ENCODE results near the gene PCED1A. TPM values are rescaled to one million over a fixed set of nuclear protein-coding genes. Genes with fewer than 3 reads are reported as not detected.

Gene PCED1A
- total and polyA plus RNA-seq, 2 of the 8 experiments (the other 6 are each of a cell fraction or from before 2014, with no cell fraction given) = 13.4 to 18.9 TPM

- Histone ChIP-seq H3K14ac (ENCODE audit: insufficient read length) (no peak overlapping the region), H2BK15ac (ENCODE audit: low read length) (no peak overlapping the region), H3K9ac (replicated peaks in 1 of 4; ENCODE audit: extremely low read depth in 1 of 4, low read depth in 3 of 4, low read length in 3 of 4) (no peak overlapping the region), H3K23ac (ENCODE audit: insufficient read length) (no peak overlapping the region), H3K18ac (ENCODE audit: extremely low read depth, low read length) (no peak overlapping the region), H3K4me2 (ENCODE audit: insufficient read depth in 1 of 2, low read depth in 2 of 2, low read length in 2 of 2) (no peak overlapping the region), H2BK5ac (ENCODE audit: low read depth, low read length) (no peak overlapping the region), H3K27ac (ENCODE audit: low read depth, low read length) (no peak overlapping the region), H2BK120ac (replicated peaks; ENCODE audit: low read depth, low read length) (no peak overlapping the region), H3K36me3 (ENCODE audit: control insufficient read depth in 2 of 4, insufficient read depth in 4 of 4, low read length in 3 of 4) (peaks cover 11 to 35% (median 20%) of the 10 kb centered on the region in 4 experiments; a peak in 6 of 8 replicates), H4K91ac (replicated peaks; ENCODE audit: insufficient read length, low read length) (no peak overlapping the region), H2BK12ac (ENCODE audit: low read depth, low read length) (no peak overlapping the region), H3K4me1 (replicated peaks in 1 of 4; ENCODE audit: control insufficient read depth in 3 of 4, insufficient read depth in 4 of 4, low read length in 3 of 4) (peaks cover 0 to 21% (median 6%) of the 10 kb centered on the region in 4 experiments; a peak in 6 of 7 replicates), H3K4me3 (ENCODE audit: extremely low read depth in 1 of 4, insufficient read depth in 2 of 4, low read depth in 3 of 4, low read length in 4 of 4) (no peak overlapping the region), H2AK5ac (ENCODE audit: low read depth, low read length) (no peak overlapping the region), H3K79me2 (ENCODE audit: control insufficient read depth in 1 of 2, insufficient read depth in 2 of 2, low read length in 2 of 2) (no peaks in the 10 kb centered on the region), H4K8ac (ENCODE audit: extremely low read depth, insufficient read depth, low read length) (no peak overlapping the region), H2BK20ac (ENCODE audit: low read length) (no peak overlapping the region), H3K56ac (replicated peaks; ENCODE audit: insufficient read length, low read depth, low read length) (no peak overlapping the region), H4K20me1 (replicated peaks in 1 of 2; ENCODE audit: control insufficient read depth in 1 of 2, insufficient read depth in 2 of 2, low read length in 2 of 2) (peaks cover 0 to 12% of the 10 kb centered on the region in 2 experiments), H3K23me2 (ENCODE audit: low read depth, low read length) (peaks cover 13% of the 10 kb centered on the region), H3K4ac (replicated peaks; ENCODE audit: insufficient read length, low read depth, low read length) (no peak overlapping the region), H3K9me3 (ENCODE audit: insufficient read depth in 2 of 2, low read depth in 1 of 2, low read length in 1 of 2) (no peaks in the 10 kb centered on the region), H4K5ac (ENCODE audit: insufficient read length, low read depth, low read length) (no peak overlapping the region), H3K27me3 (replicated peaks in 1 of 4; ENCODE audit: control insufficient read depth in 3 of 4, extremely low read depth in 1 of 4, insufficient read depth in 3 of 4, low read length in 3 of 4) (peaks cover 2 to 16% (median 16%) of the 10 kb centered on the region in 4 experiments), H3K79me1 (ENCODE audit: low read depth, low read length) (no peaks in the 10 kb centered on the region; the same call in 1 of the 2 replicates), H2AFZ (ENCODE audit: low read length) (no peak overlapping the region)
- DNase-seq (ENCODE audit: low read depth in 1 of 2, low spot score in 2 of 2) = no peak
- POLR2A ChIA-PET (ENCODE audit: partially characterized antibody) = no interaction called here
- 87% methylated on average over 15 of the region's 16 CpGs; no CpG with 5 or more reads in 1 of the 2 experiments for WGBS, 2 experiments (ENCODE audit: extremely low coverage in 1 of 2, insufficient coverage in 1 of 2, insufficient read length in 1 of 2, insufficient replicate concordance in 2 of 2, low coverage in 1 of 2, low lambda C conversion rate in 2 of 2, missing lambda C conversion rate in 1 of 2)
- CTCF ChIA-PET (ENCODE audit: partially characterized antibody) = interaction anchor here (0.6 to 2.1 kb wide), 4 partner anchors 17 to 41 kb away, joined by 3 to 4 read pairs (median 4); no protein-coding TSS in a partner anchor
- FAIRE-seq = no peak
- TF ChIP-seq JUN (IDR thresholded peaks at IDR 0.05; ENCODE audit: low read depth, low read length) (no peak), GTF2F1 (IDR thresholded peaks at IDR 0.05; ENCODE audit: borderline replicate concordance, low read depth, low read length) (no peak), SP2 (IDR thresholded peaks at IDR 0.05; ENCODE audit: low read length) (no peak), HDAC6 (IDR thresholded peaks at IDR 0.05; ENCODE audit: low read depth, low read length) (no peak), CBX8 (IDR thresholded peaks at IDR 0.05; ENCODE audit: borderline replicate concordance, low read depth, low read length) (no peak), POLR2AphosphoS5 (IDR thresholded peaks at IDR 0.05; ENCODE audit: low read depth, low read length) (no peak), NANOG (IDR thresholded peaks at IDR 0.05; ENCODE audit: insufficient read depth, low read depth, low read length, poor library complexity, severe bottlenecking) (no peak), KDM1A (IDR thresholded peaks at IDR 0.05; ENCODE audit: borderline replicate concordance, low read length) (no peak), SP1 (IDR thresholded peaks at IDR 0.05; ENCODE audit: low read depth, low read length) (no peak), SP4 (IDR thresholded peaks at IDR 0.05; ENCODE audit: low read length) (no peak), CREB1 (IDR thresholded peaks at IDR 0.05) (no peak), TCF12 (IDR thresholded peaks at IDR 0.05; ENCODE audit: low read depth, low read length) (no peak), TAF7 (optimal IDR thresholded peaks at IDR 0.05; ENCODE audit: borderline replicate concordance, low read depth, low read length) (no peak), SRF (IDR thresholded peaks at IDR 0.05; ENCODE audit: low read depth, low read length) (no peak)
Measured at GRCh38 chr20:2797136-2797983, 43.1 kb downstream of the PCED1A start.

All from H1 (cell line).